Measurements from ENCODE around the gene RNASEH1. TPM values are rescaled to one million over a fixed set of nuclear protein-coding genes. Genes with fewer than 3 reads are reported as not detected.
A peak's percentile ranks its signal among the peaks of the same experiment; 100 is the strongest.

RNASEH1 gene
- total and polyA plus RNA-seq, 2 of the 8 experiments (the other 6 are each of a cell fraction or from before 2014, with no cell fraction given) = 11.7 to 42.7 TPM

DNA sequence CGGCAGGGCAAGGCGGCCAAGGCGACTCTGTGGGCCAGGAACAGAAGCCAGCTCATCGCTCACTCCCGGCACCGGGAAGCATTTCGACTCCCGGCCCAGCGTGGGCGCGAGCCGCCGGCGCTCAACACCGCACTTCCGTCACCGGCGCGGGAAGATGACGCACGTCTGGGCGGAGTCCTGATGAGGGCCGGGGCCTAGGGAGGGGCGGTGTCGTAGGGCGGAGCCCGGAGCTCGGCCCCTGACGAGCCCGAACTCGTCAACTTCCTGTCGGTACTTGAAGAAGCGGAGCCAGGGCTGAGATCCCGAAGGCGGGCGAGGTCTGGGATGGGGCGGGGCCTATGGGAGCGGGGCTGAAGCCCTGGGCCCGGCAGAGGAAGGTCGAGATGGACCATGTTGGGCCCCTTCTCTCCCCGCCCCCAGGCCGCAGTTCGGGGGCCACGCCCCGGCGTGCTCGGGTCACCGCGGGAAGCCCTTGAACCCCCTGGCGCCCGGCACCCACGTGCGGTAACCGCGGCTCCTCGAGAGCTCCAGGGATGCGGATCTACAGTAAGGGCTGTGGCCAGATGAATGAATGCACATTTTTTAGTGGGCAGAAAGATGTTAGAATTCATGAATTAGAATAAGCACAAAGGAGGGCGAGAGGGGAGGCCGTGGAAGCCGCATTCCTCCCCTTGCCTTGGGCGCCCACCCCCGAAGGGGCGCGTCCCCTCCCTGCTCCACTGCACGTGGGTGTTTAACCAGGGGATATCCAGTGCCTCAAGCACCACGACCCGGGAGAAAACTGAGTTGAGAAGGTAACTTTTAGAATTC is at the start of gene RNASEH1 (continued):
- TF ChIP-seq, protein P1, sequence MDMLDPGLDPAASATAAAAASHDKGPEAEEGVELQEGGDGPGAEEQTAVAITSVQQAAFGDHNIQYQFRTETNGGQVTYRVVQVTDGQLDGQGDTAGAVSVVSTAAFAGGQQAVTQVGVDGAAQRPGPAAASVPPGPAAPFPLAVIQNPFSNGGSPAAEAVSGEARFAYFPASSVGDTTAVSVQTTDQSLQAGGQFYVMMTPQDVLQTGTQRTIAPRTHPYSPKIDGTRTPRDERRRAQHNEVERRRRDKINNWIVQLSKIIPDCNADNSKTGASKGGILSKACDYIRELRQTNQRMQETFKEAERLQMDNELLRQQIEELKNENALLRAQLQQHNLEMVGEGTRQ (IDR thresholded peaks at IDR 0.05; ENCODE audit: low read length) = no peak
- TF ChIP-seq CTBP2 (IDR thresholded peaks at IDR 0.05; ENCODE audit: borderline replicate concordance, insufficient read depth, insufficient read length, low read length) (no peak), CREB1 (IDR thresholded peaks at IDR 0.05) (peak; percentile 99), JUN (IDR thresholded peaks at IDR 0.05; ENCODE audit: low read depth, low read length) (no peak)

Measured in H1 (cell line).